ENCODE results near the gene ARHGAP26.

Gene ARHGAP26

GRCh38 chr5:142784401-142784955 lies 14.3 kb downstream of the ARHGAP26 start:
- H3K4me3 ChIP-seq (ENCODE audit: low read depth, low read length) = no peak overlapping the region

GRCh38 chr5:142785206-142785605 lies 15.0 kb downstream of the ARHGAP26 start:
- no peak for TF ChIP-seq CTCF (IDR thresholded peaks at IDR 0.05; ENCODE audit: borderline replicate concordance, insufficient read depth, low read depth, low read length)

More at GRCh38 chr5:142784401-142784955, 14.3 kb downstream of the ARHGAP26 start:
- TF ChIP-seq CTCF (IDR thresholded peaks at IDR 0.05; ENCODE audit: borderline replicate concordance, insufficient read depth, low read depth, low read length) = no peak

GRCh38 chr5:142789206-142789605 lies 19.0 kb downstream of the ARHGAP26 start:
- no peak overlapping the region for H3K4me3 ChIP-seq (ENCODE audit: low read depth, low read length)
- no peak for TF ChIP-seq CTCF (IDR thresholded peaks at IDR 0.05; ENCODE audit: borderline replicate concordance, insufficient read depth, low read depth, low read length)

More at GRCh38 chr5:142785206-142785605, 15.0 kb downstream of the ARHGAP26 start:
- no peak overlapping the region for H3K4me3 ChIP-seq (ENCODE audit: low read depth, low read length)

- H3K4me3 ChIP-seq (ENCODE audit: low read depth, low read length) = no peak overlapping the region
- no peak for TF ChIP-seq CTCF (IDR thresholded peaks at IDR 0.05; ENCODE audit: borderline replicate concordance, insufficient read depth, low read depth, low read length)
Measured at GRCh38 chr5:142792012-142792864, 22.1 kb downstream of the ARHGAP26 start.

- TF ChIP-seq CTCF (IDR thresholded peaks at IDR 0.05; ENCODE audit: borderline replicate concordance, insufficient read depth, low read depth, low read length) = no peak
- no peak overlapping the region for H3K4me3 ChIP-seq (ENCODE audit: low read depth, low read length)
Measured at GRCh38 chr5:142792865-142793232, 22.7 kb downstream of the ARHGAP26 start.

GRCh38 chr5:142794537-142794936 lies 24.4 kb downstream of the ARHGAP26 start:
- no peak for TF ChIP-seq CTCF (IDR thresholded peaks at IDR 0.05; ENCODE audit: borderline replicate concordance, insufficient read depth, low read depth, low read length)
- no peak overlapping the region for H3K4me3 ChIP-seq (ENCODE audit: low read depth, low read length)

- no peak for TF ChIP-seq CTCF (IDR thresholded peaks at IDR 0.05; ENCODE audit: borderline replicate concordance, insufficient read depth, low read depth, low read length)
- H3K4me3 ChIP-seq (ENCODE audit: low read depth, low read length) = no peak overlapping the region
Measured at GRCh38 chr5:142795251-142795650, 25.1 kb downstream of the ARHGAP26 start.
